ENCODE data around the gene SRSF2.

Gene SRSF2

GRCh38 chr17:76720941-76721340 is 16.2 kb downstream of the SRSF2 start:
- Histone ChIP-seq H3F3A (ENCODE audit: insufficient read depth) (no peaks in the 10 kb centered on the region), H3K36me3 (ENCODE audit: low read length) (peaks cover 19% of the 10 kb centered on the region; the same call in 1 of the 2 replicates), H3K4me2 (ENCODE audit: low read depth, low read length, poor library complexity, severe bottlenecking) (no peak overlapping the region), H3K4me3 (ENCODE audit: insufficient read depth, low read length, poor library complexity, severe bottlenecking) (no peak overlapping the region), H3K9ac (ENCODE audit: low read length) (no peak overlapping the region), H3K27me3 (ENCODE audit: low read length) (no peaks in the 10 kb centered on the region), H3K9me3 (ENCODE audit: insufficient read depth, low read length) (no peaks in the 10 kb centered on the region), H3K27ac (ENCODE audit: low read depth, low read length) (no peak overlapping the region), H3K79me2 (ENCODE audit: insufficient read depth, low read length) (peaks cover 23% of the 10 kb centered on the region), H4K20me1 (ENCODE audit: low read depth, low read length) (no peaks in the 10 kb centered on the region), H3K9me2 (replicated peaks; ENCODE audit: insufficient read depth, low read length) (no peaks in the 10 kb centered on the region), H2AFZ (ENCODE audit: low read depth, low read length, severe bottlenecking) (no peak overlapping the region)
- TF ChIP-seq, protein P1, sequence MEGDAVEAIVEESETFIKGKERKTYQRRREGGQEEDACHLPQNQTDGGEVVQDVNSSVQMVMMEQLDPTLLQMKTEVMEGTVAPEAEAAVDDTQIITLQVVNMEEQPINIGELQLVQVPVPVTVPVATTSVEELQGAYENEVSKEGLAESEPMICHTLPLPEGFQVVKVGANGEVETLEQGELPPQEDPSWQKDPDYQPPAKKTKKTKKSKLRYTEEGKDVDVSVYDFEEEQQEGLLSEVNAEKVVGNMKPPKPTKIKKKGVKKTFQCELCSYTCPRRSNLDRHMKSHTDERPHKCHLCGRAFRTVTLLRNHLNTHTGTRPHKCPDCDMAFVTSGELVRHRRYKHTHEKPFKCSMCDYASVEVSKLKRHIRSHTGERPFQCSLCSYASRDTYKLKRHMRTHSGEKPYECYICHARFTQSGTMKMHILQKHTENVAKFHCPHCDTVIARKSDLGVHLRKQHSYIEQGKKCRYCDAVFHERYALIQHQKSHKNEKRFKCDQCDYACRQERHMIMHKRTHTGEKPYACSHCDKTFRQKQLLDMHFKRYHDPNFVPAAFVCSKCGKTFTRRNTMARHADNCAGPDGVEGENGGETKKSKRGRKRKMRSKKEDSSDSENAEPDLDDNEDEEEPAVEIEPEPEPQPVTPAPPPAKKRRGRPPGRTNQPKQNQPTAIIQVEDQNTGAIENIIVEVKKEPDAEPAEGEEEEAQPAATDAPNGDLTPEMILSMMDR (IDR thresholded peaks at IDR 0.05; ENCODE audit: insufficient read depth, low read length, poor library complexity, severe bottlenecking): no peak
- TF ChIP-seq EZH2phosphoT487 (conservative IDR thresholded peaks at IDR 0.05; ENCODE audit: low read length): no peak

GRCh38 chr17:76720211-76720610 is 16.9 kb downstream of the SRSF2 start:
- Histone ChIP-seq H3K9ac (ENCODE audit: low read length) (no peak overlapping the region), H3K9me2 (replicated peaks; ENCODE audit: insufficient read depth, low read length) (no peaks in the 10 kb centered on the region), H3K27me3 (ENCODE audit: low read length) (no peaks in the 10 kb centered on the region), H4K20me1 (ENCODE audit: low read depth, low read length) (no peaks in the 10 kb centered on the region), H3K36me3 (ENCODE audit: low read length) (peaks cover 19% of the 10 kb centered on the region; the same call in 1 of the 2 replicates), H3K27ac (ENCODE audit: low read depth, low read length) (no peak overlapping the region), H3K9me3 (ENCODE audit: insufficient read depth, low read length) (no peaks in the 10 kb centered on the region), H3K4me2 (ENCODE audit: low read depth, low read length, poor library complexity, severe bottlenecking) (no peak overlapping the region), H3K4me3 (ENCODE audit: insufficient read depth, low read length, poor library complexity, severe bottlenecking) (no peak overlapping the region), H3F3A (ENCODE audit: insufficient read depth) (0 out of 2 replicates have a peak, but pooled peaks cover 3% of the 10 kb centered on the region), H2AFZ (ENCODE audit: low read depth, low read length, severe bottlenecking) (no peak overlapping the region), H3K79me2 (ENCODE audit: insufficient read depth, low read length) (peaks cover 16% of the 10 kb centered on the region)
- no peak for TF ChIP-seq EZH2phosphoT487 (conservative IDR thresholded peaks at IDR 0.05; ENCODE audit: low read length)
- TF ChIP-seq, protein P1 (IDR thresholded peaks at IDR 0.05; ENCODE audit: insufficient read depth, low read length, poor library complexity, severe bottlenecking): no peak

- Histone ChIP-seq H3K9me2 (replicated peaks; ENCODE audit: insufficient read depth, low read length) (no peaks in the 10 kb centered on the region), H3K79me2 (ENCODE audit: insufficient read depth, low read length) (no peaks in the 10 kb centered on the region), H3K36me3 (ENCODE audit: low read length) (peaks cover 15% of the 10 kb centered on the region; the same call in 1 of the 2 replicates), H3K9me3 (ENCODE audit: insufficient read depth, low read length) (no peaks in the 10 kb centered on the region), H3F3A (ENCODE audit: insufficient read depth) (0 out of 2 replicates have a peak, but pooled peaks cover 4% of the 10 kb centered on the region), H4K20me1 (ENCODE audit: low read depth, low read length) (no peaks in the 10 kb centered on the region), H3K9ac (ENCODE audit: low read length) (no peak overlapping the region), H3K4me2 (ENCODE audit: low read depth, low read length, poor library complexity, severe bottlenecking) (no peak overlapping the region), H2AFZ (ENCODE audit: low read depth, low read length, severe bottlenecking) (no peak overlapping the region), H3K4me3 (ENCODE audit: insufficient read depth, low read length, poor library complexity, severe bottlenecking) (no peak overlapping the region), H3K27me3 (ENCODE audit: low read length) (no peaks in the 10 kb centered on the region), H3K27ac (ENCODE audit: low read depth, low read length) (no peak overlapping the region)
- TF ChIP-seq EZH2phosphoT487 (conservative IDR thresholded peaks at IDR 0.05; ENCODE audit: low read length): no peak
- TF ChIP-seq, protein P1 (IDR thresholded peaks at IDR 0.05; ENCODE audit: insufficient read depth, low read length, poor library complexity, severe bottlenecking): no peak
Observed at GRCh38 chr17:76718516-76718915, 18.6 kb downstream of the SRSF2 start.
